Fibroblast of lung (primary cell): Measurements from ENCODE around the gene HCFC1.

ENCODE experiments used
- EZH2 ChIP-seq: IDR thresholded peaks from 2 replicates; pipeline ENCODE4 v1.5.1; 2012; ENCODE audit warnings: low read length, control low read depth, mild to moderate bottlenecking; ENCODE audit errors: missing control alignments
- TF ChIP-seq, protein P1 (sequence below), 2 donors: IDR thresholded peaks in 1 of 2; conservative IDR thresholded peaks in 1 of 2; 1 replicate in 1 of 2; 2 replicates in 1 of 2; pipeline ENCODE4 v1.5.1; 2011 to 2012; ENCODE audit warnings: low read length in 2 of 2, control low read depth in 1 of 2, inconsistent platforms in 1 of 2, low read depth in 1 of 2, mild to moderate bottlenecking in 1 of 2

DNA sequence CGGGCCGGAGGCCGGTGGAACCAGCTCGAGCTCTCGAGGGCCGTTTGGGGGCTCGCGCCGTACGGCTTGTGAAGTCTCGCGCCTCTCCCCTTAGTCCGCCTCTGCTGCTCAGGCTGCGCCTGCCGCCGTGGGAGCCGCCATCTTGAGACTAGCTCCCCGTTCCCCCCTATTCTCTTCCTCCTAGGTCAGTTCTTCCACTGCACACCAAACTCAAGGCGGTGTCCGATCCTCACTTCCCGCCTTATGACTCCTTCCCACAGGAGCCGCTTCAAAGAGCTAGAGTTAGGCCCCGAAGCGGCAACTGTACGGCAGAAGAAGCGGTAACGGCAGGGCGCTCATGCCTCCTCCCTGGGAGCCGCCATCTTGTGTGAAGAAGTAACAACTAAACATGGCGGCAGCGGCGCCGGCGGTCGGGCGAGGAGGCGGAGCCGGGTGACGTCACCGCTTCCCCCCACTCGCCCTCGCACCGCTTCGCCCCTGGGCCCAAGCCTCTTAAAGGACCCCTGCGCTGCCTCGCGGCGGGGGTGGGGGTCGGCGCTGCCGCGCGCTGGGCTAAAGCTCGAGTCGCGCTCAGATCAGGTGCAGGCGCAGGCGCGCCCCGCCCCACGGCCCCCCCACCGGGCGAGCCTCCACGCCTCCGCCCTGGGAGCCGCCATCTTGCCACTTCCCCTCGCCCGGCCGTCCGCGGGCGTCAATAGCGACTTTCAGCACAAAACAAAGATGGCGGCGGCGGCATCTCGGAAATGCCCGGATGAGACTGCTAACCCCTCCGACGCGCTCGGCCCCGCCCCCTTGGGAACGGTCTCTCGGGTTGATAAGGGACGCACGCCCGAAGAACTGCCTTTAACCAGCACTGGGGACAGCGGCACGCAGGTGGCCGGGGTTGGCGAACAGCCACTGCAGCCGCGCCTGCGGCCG is at the start of gene HCFC1:
- TF ChIP-seq, protein P1, sequence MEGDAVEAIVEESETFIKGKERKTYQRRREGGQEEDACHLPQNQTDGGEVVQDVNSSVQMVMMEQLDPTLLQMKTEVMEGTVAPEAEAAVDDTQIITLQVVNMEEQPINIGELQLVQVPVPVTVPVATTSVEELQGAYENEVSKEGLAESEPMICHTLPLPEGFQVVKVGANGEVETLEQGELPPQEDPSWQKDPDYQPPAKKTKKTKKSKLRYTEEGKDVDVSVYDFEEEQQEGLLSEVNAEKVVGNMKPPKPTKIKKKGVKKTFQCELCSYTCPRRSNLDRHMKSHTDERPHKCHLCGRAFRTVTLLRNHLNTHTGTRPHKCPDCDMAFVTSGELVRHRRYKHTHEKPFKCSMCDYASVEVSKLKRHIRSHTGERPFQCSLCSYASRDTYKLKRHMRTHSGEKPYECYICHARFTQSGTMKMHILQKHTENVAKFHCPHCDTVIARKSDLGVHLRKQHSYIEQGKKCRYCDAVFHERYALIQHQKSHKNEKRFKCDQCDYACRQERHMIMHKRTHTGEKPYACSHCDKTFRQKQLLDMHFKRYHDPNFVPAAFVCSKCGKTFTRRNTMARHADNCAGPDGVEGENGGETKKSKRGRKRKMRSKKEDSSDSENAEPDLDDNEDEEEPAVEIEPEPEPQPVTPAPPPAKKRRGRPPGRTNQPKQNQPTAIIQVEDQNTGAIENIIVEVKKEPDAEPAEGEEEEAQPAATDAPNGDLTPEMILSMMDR (conservative IDR thresholded peaks at IDR 0.05 in 1 of 2, IDR thresholded peaks at IDR 0.05 in 1 of 2; ENCODE audit: low read depth in 1 of 2, low read length in 2 of 2), result no peak
- TF ChIP-seq EZH2, result no peak
